NK-92 (cell line): ENCODE results near the gene SLFN5.
"Not testable (repeated sequence)": the region's sequence is repeated elsewhere in the genome, so short reads cannot be mapped to it uniquely, and the experiment has no call there.

Experiments
- DNase-seq: peaks from one replicate; lab custom pipeline; 2025; ENCODE audit not compliant: unreplicated experiment; lab: John Stamatoyannopoulos, UW

Gene SLFN5

DNA sequence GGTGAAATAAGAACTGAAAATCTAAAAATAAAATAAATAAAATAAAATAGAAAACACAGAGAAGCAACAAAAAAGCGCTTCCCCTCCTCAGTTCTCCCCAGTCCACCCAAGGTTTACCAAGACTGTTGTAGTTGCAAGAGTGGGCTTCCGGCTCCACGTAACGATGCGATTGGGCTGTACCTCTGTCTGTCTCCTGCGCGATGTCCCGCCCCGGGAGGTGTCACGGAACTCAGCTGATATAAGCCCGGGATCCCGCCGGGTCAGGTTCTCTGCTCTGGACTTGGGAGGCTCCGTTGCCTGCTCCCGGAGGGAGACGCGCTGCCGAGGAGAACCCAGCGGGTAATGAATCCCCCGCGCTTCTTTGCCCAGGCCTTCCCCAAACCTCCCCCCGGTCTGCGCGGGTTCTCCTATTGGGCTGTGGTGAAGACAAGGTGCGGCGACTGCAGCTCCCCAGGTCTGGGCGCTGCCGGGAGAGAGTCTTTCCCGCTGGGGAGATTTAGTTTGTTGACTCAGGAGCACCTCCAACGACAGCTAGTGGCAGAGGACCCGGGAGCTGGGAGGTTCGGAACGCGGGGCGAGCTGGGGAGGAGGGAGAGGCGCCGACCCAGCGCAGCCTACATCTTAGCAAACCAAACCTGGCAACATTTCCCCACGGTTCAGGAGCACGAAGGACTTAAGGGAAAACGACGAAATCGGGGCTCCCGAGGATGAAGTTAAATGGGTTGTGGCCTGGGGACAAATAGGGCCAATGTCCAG, at the start of gene SLFN5:
TSS of gene SLFN5 (plus strand) at position 268 of the 756 bp plus-strand sequence. CDS start 15,619 bp downstream, outside the sequence.
- DNase-seq: peak; percentile 43

GRCh38 chr17:35194001-35194400, 48.9 kb upstream of the SLFN5 start, which contains the start of gene SLC35G3:
SLC35G3 (minus strand) TSS chr17:35194393; CDS start chr17:35194307, 86 bp downstream.
- not testable (repeated sequence) for DNase-seq

GRCh38 chr17:35195062-35195461, 47.8 kb upstream of the SLFN5 start:
- not testable (repeated sequence) for DNase-seq

DNA sequence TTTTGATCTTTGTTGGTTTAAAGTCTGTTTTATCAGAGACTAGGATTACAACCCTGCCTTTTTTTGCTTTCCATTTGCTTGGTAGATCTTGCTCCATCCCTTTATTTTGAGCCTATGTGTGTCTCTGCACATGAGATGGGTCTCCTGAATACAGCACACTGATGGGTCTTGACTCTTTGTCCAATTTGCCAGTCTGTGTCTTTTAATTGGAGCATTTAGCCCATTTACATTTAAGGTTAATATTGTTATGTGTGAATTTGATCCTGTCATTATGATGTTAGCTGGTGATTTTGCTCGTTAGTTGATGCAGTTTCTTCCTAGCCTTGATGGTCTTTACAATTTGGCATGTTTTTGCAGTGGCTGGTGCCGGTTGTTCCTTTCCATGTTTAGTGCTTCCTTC, 40.3 kb upstream of the SLFN5 start:
- not testable (repeated sequence) for DNase-seq

DNA sequence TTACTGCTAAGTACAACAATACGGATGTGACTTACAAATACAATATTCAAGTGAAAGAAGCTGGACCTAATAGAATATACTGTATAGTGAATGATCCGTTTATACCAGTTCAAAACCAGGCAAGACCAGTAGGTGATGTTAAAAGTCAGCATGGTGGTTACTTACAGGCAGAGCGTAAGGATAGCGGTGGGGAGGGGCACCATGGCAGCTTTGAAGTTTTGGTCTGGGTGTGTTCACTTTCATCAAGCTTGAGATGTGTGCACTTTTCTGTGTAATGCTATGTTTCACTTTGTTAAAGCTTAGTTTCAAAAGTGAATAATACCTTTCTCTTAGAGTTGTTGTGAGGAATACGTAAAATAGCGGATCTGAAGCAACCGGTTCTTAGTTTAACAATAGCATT, 32.1 kb upstream of the SLFN5 start:
- no peak for DNase-seq

DNA sequence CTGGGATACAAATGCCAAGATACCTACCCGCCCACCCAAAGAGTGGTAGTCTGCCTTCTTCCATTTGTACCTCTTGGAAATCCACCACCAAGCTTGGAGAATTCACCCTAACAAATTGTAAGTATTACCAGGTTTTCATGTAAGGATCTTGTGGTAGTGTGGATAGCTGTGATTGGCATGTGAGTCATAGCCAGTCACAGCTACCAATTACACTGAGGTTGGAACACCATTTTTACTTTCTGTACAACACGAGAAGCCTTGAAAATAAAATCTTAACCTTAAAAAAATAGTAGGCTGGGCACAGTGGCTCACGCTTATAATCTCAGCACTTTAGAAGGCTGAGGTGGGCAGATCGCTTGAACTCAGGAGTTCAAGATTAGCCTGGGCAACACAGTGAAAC, 30.2 kb upstream of the SLFN5 start:
- DNase-seq: no peak

DNA sequence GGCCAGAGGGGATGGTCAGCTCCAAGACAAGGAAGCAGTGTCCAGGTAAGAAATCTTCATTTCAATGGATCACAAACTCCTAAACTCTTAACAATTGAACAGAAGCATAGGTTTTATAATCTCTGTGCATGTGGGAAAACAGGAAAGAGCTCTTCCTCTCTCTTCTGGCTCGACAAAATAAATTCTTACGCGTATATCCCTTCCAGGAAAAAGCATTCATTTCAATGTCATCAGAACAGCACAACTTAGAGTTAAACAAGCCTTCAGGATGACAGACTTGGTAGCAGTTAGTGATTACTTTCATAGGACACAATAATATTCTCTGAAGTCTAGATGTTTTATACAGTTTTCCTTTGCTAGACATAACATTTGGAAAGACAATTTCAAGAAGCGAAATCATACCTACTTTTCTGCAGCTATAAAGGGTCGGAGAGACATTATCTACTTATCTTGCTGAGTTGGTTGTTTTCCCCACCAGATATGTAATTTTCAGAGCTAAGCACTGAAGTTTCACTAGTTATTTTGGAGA, 29.4 kb upstream of the SLFN5 start:
- no peak for DNase-seq

GRCh38 chr17:35214192-35214591, 28.7 kb upstream of the SLFN5 start:
- no peak for DNase-seq

DNA sequence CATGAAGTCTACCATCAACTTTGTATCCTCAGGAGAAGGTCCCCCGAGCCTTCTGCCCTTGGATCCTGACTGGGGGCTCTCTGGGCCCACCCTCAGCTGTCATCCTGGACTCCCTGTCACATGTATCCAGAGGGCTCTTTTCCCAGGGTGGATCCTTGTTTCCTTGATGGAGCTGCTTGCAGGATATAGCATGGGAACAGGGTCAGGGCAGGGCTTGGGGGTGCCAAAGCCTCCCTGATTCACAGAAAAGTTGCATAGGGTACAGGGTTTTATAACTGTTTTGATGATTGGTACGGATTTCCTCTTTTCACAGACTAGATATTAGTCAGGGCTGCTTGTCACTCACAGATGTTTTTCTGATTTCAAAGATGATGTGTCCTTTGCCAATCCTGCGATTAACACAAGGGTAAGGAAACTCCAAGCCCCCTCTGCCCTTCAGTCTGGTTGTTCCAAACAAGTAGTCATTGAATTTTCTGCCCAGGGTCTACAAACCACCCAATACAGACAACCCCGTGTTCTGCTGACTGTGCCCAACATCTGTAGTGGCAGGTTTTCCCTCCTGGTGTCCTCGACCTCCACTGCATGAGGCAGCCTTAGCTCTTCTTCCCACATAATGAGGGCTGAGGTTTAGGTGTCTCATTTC, 28.1 kb upstream of the SLFN5 start:
- DNase-seq: no peak

- no peak for DNase-seq
These were observed 25.8 kb upstream of the SLFN5 start for GRCh38 chr17:35217107-35217506.

GRCh38 chr17:35218915-35219314, 24.0 kb upstream of the SLFN5 start:
- no peak for DNase-seq

DNA sequence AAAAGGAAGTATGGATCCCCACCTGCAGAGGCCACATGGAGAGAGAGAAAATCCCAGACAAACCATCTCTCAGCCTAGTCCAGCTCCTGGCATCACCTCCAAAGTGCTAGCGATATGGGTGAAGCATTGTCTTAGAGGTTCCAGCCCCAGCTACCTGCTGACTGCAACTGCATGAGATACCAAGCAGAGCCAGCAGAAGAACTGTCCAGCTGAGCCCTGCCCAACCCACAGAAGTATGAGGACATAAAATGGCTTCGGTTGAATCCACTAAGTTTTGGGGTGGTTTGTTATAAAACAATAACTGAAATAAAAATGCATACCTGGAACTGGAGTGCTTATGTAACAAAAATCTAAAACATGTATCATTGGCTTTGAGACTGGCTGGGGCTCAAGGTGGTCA, 20.4 kb upstream of the SLFN5 start:
- no peak for DNase-seq

DNA sequence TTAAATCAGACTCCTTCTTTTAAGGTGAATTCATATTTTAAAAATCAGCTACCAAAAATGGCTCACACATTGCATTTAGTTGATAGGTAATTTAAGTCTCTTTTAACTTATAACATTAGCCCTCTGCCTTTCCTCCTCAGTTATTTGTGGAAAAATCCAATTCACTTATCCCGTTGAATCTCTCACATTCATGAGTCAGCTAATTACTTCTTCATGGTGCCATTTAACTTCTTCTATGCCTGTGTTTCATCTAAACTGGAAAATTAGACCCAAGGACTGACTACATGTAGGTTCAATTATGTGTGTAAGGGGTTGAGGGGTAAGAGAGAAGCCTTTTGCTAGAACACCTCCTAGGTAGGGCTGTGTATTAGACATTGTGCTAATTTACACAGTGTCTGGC, 18.4 kb upstream of the SLFN5 start:
- DNase-seq: no peak

DNA sequence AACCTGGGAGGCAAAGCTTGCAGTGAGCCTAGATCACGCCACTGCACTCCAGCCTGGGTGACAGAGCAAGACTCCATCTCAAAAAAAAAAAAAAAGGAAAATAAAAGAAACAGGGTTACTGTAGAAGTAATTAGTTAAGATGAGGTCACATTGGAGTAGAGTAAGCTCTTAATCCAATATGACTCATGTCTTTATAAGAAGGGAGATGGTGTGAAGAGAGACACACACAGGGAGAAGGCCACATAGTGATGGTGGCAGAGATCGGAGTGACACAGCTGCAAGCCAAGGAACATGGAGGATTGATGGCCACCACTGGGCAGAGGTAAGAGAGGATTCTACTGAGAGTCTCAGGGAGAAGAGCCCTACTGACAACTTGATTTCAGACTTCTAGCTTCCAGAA, 15.3 kb upstream of the SLFN5 start:
- no peak for DNase-seq

DNA sequence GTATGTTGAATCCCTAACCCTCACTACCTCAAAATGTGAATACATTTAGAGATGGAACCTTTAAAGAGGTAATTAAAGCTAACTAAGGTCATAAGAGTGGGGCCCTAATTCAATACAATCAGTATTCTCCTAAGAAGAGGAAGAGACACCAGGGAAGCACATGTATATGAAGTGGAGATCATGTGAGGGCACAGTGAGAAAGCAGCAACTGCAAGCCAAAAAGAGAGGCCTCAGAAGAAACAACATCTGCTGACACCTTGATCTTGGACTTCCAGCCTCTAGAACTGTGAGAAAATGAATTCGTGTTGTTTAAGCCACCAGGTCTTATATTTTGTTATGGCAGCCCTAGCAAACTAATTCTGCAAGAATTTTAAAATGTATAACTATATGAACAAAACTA, 13.2 kb upstream of the SLFN5 start:
- DNase-seq: no peak

GRCh38 chr17:35234315-35234714, 8.6 kb upstream of the SLFN5 start:
- DNase-seq: not testable (repeated sequence)

DNA sequence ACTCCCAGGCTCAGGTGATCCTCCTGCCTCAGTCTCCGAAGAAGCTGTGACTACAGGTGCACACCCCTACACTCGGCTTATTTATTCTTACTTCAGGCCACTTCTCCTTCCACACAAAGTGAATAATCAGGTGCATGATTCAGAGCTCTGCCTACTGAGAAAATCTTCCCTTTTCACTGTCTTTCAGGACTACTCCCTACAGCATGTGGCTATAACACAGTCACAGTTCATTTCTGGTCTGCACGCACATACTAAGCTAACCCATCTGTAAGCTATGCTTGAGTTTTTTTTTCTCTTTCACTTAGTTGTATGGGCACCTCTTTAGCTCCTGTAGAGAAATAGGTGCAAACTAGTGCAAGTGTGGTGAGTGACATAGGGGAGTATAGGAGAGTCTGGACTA, 7.6 kb upstream of the SLFN5 start:
- no peak for DNase-seq

- DNase-seq: no peak
These were observed 7.0 kb upstream of the SLFN5 start for GRCh38 chr17:35235917-35236316.

GRCh38 chr17:35236821-35237220, 6.1 kb upstream of the SLFN5 start:
- DNase-seq: no peak

GRCh38 chr17:35238821-35239220, 4.1 kb upstream of the SLFN5 start:
- no peak for DNase-seq

- no peak for DNase-seq
These were observed 3.0 kb upstream of the SLFN5 start for GRCh38 chr17:35239823-35240222.

DNA sequence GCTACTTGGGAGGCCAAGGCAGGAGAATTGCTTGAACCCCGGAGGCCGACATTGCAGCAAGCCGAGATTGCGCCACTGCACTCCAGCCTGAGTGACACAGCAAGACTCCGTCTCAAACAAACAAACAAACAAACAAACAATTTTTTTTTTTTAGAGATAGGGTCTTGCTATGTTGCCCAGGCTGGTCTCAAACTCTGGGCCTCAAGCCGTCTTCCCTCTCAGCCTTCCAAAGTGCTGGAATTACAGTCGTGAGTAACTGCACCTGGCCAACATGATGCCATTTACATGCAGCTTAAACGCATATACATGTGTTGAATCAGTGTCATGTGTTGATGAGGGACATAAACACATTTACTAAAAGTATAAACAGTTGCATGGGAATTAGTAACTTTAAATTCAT, 2.0 kb upstream of the SLFN5 start:
- no peak for DNase-seq
